Hindlimb muscle (tissue), 1 donor: Measurements from ENCODE around the gene OR7G2. TPM values are rescaled to one million over a fixed set of nuclear protein-coding genes. Genes with fewer than 3 reads are reported as not detected.
"Not testable (repeated sequence)": the region's sequence is repeated elsewhere in the genome, so short reads cannot be mapped to it uniquely, and the experiment has no call there.

Experiments
- DNase-seq: peaks from one replicate; pipeline ENCODE4 v3.0.0-alpha.2; 2013
- polyA plus RNA-seq: library from polyadenylated mRNA; unstranded; fragments of 120-200 nt; gene quantifications from one replicate; pipeline ENCODE4 v1.2.1, GENCODE V29; 2013; ENCODE audit not compliant: insufficient read length

OR7G2 gene
- polyA plus RNA-seq, 1 donor = not detected

GRCh38 chr19:9073806-9074205 lies 33.5 kb downstream of the OR7G2 start:
- no peak for DNase-seq

DNA sequence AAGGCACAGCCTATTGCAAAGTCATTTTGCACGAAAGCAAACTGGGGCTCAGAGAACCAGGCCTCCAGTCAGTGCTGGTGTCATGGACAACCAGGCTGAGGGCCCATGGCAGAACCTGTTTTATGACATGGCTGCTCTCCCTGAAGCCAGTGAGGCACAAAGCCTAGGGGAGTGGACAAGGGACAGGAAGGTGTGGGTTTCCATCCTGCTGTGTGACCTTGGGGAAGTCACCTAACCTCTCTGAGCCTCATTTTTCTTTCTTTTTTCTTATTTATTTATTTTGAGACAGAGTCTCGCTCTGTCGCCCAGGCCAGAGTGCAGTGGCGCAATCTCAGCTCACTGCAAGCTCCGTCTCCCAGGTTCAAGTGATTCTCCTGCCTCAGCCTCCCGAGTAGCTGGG lies 35.6 kb downstream of the OR7G2 start:
- not testable (repeated sequence) for DNase-seq

DNA sequence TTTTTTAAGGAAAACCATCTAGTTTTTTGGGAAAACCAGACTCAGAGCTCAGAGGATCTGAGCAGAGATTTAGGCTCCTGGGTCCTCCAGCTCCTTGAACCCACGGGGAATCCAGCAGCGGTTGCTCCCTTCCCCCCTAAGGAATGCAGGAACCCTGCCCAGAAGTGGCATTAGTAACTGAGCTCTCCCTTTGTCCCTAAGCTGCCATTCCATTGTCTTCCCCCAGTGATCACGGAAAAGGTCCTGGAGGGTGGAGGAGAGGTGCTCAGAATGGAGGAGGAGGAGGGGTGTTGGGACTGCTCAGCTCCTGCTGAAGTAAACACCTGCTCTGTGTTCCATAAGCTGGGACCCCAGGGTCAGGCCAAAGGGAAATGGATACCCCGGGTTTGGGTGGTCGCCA lies 37.2 kb downstream of the OR7G2 start:
- DNase-seq = no peak

DNA sequence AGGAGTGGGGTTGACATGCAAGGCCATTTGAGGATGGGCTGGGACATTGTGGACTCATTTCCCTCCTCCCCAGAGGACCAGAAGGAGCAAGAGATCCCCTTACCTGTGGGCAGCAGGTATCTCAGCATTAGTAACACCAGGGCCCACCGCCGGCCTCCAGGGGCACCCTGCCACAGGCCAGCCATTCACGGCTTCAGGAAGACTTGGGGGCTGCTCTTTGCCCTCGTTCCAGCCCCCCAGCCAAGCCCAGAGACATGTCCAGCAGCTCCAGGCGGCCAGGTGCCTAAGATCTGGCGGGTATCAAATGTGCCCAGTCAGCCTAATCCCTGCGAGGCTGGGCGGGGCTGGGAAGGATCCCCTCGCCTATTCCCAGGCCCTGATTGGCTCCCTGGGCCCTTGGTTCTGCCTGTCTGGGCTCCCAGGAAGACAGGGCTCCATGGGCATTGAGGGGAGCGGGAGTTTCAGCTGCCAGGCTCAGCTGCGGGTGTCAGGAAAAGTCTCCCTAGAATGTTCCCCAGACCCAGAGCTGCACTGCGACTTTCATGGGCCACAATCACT lies 41.7 kb downstream of the OR7G2 start:
- no peak for DNase-seq

GRCh38 chr19:9061879-9062278 lies 45.4 kb downstream of the OR7G2 start:
- no peak for DNase-seq

GRCh38 chr19:9060564-9061340 lies 46.5 kb downstream of the OR7G2 start:
- no peak for DNase-seq

- no peak for DNase-seq
Observed at GRCh38 chr19:9058905-9059667, 48.2 kb downstream of the OR7G2 start.

GRCh38 chr19:9057505-9058258 lies 49.6 kb downstream of the OR7G2 start:
- DNase-seq = no peak

DNA sequence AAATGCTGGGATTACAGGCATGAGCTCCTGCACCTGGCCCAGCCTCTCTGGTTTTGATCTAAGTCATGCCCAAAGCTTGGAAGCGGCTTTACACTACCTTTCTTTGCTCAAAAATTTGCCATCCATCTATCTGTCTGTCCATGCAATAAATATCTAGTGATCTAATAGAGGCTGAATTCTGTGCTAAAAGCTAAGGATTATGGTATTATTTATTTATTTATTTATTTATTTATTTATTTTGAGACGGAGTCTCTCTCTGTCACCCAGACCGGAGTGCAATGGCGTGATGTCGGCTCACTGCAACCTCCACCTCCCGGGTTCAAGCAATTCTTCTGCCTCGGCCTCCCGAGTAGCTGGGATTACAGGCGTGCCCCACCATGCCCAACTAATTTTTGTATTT lies 51.1 kb downstream of the OR7G2 start:
- not testable (repeated sequence) for DNase-seq

DNA sequence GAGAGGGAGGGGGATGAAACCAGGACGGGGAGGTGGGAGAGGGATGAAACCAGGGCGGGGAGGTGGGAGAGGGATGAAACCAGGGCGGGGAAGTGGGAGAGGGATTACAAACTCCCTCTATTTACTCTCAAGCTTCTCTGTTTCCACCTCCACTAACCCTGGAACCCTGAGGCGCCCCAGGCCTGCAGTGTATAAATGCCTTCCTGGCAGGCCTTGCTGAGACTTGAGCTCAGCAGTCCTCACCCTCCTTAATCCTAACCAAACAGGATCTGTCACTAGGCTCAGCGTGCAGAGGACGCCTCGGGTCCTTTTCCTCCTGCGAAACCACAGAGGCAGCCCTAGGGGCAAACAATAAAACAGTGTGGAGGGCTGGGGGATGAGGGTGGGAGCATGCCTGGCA lies 52.5 kb downstream of the OR7G2 start:
- DNase-seq = no peak

- no peak for DNase-seq
Observed at GRCh38 chr19:9054207-9054606, 53.1 kb downstream of the OR7G2 start.

DNA sequence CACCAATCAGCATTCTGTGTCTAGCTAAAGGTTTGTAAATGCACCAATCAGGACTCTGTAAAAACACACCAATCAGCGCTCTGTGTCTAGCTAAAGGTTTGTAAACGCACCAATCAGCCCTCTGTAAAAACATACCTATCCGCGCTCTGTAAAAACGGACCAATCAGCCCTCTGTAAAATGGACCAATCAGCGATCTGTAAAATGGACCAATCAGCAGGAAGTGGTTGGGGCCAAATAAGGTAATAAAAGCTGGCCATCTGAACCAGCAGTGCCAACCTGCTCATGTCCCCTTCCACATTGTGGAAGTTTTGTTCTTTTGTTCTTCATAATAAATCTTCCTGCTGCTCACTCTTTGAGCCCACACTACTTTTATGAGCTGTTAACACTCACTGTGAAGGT lies 53.6 kb downstream of the OR7G2 start:
- not testable (repeated sequence) for DNase-seq

- DNase-seq = no peak
Observed at GRCh38 chr19:9052894-9053293, 54.4 kb downstream of the OR7G2 start.

Other genes starting within 250 kb of the OR7G2 start
- gene MUC16, start 97.1 kb downstream of the OR7G2 start, polyA plus RNA-seq = 0.03 TPM
- not detected for gene OR1M1, start 20.4 kb downstream of the OR7G2 start, polyA plus RNA-seq
- gene OR7G1, start 8.3 kb upstream of the OR7G2 start, polyA plus RNA-seq = not detected
- gene OR7G3, start 19.5 kb upstream of the OR7G2 start, polyA plus RNA-seq = not detected
- gene ZNF317, start 32.9 kb upstream of the OR7G2 start, polyA plus RNA-seq = 20.1 TPM
- 0.06 TPM for gene OR7D2, start 71.5 kb upstream of the OR7G2 start, polyA plus RNA-seq
- gene OR7D4, start 112.1 kb upstream of the OR7G2 start, polyA plus RNA-seq = not detected
- not detected for gene OR7E24, start 143.5 kb upstream of the OR7G2 start, polyA plus RNA-seq
- gene ZNF699, start 202.4 kb upstream of the OR7G2 start, polyA plus RNA-seq = 3.7 TPM
- 26.8 TPM for gene ZNF559, start 216.7 kb upstream of the OR7G2 start, polyA plus RNA-seq